Fibroblast of skin of left biceps (primary cell): ENCODE data around the gene ALPG.
"Not testable (repeated sequence)": the region's sequence is repeated elsewhere in the genome, so short reads cannot be mapped to it uniquely, and the experiment has no call there.

Experiments
- DNase-seq, 2 experiments: peaks; one replicate each; pipeline ENCODE4 v3.0.0-alpha.2; 2013; ENCODE audit warnings: low read depth in 2 of 2

The ALPG gene

DNA sequence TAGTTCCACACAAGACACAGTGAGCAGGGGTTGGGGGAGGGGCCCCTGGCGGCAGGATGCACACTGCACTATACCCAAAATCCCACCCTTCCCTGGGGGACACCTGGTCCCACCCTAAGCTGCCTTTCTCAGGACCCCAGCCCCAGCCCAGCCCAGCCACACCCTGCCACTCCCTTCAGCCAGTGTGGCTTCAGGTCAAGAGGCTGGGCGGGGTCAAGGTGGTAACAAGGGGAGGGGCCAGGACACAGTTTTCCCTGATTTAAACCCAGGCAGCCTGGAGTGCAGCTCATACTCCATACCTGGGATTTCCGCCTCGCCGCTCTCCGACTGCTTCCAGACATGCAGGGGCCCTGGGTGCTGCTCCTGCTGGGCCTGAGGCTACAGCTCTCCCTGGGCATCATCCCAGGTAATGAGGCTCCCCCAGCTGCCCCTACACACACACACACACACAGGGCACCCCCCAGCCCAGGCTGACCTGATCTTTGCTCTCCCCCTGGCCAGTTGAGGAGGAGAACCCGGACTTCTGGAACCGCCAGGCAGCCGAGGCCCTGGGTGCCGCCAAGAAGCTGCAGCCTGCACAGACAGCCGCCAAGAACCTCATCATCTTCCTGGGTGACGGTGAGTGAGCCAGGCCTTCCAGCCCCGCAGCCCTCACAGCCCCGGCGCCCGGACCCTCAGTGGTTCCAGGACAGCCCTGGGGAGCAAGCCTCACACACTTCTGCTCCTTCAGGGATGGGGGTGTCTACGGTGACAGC is at the start of gene ALPG:
ALPG (plus strand) TSS at position 289 of the 755 bp plus-strand sequence; CDS start at position 340, 51 bp downstream.
- no peak for DNase-seq

- no peak for DNase-seq
Measured at GRCh38 chr2:232361646-232362045, 45.0 kb upstream of the ALPG start.

GRCh38 chr2:232362174-232362900 is 44.3 kb upstream of the ALPG start:
- DNase-seq: no peak

DNA sequence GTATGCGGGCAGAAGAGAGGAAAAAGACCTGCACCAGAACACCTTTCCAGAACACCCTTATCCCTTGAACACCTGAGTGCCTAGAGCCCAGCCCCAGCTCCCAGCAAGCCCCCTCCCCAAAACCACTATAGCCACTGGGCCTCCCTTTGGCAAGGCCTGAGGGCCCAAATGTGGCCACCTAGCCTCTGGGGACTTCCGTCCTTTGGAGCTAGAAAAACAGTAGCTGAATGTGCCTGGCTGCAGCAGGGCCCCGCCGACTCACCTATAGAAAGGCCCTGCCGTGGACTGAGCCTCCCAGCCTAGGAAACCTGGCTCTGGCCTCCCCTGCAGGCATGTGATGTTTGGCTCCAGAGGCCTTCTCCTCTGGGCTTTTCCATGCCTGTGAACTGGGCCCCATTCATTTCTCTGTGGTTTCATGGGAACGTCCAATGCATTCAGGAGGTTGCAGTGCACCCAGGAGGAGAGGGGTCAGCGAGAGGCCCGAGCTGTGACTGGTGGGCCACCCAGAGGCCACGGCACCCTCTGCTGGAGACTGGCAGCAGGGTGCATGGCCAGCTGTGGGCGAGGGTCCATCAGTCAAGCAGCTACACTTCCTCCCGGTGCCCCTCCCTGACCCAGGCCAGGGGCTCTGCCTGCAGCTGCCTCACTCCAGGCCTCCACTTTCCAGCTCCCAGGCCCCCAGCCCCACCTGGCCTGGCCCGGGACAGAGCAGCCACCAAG is 43.4 kb upstream of the ALPG start:
- DNase-seq: not testable (repeated sequence)

- DNase-seq: no peak
Measured at GRCh38 chr2:232363784-232364615, 42.6 kb upstream of the ALPG start.

GRCh38 chr2:232364806-232365594 is 41.6 kb upstream of the ALPG start:
- DNase-seq: not testable (repeated sequence)

DNA sequence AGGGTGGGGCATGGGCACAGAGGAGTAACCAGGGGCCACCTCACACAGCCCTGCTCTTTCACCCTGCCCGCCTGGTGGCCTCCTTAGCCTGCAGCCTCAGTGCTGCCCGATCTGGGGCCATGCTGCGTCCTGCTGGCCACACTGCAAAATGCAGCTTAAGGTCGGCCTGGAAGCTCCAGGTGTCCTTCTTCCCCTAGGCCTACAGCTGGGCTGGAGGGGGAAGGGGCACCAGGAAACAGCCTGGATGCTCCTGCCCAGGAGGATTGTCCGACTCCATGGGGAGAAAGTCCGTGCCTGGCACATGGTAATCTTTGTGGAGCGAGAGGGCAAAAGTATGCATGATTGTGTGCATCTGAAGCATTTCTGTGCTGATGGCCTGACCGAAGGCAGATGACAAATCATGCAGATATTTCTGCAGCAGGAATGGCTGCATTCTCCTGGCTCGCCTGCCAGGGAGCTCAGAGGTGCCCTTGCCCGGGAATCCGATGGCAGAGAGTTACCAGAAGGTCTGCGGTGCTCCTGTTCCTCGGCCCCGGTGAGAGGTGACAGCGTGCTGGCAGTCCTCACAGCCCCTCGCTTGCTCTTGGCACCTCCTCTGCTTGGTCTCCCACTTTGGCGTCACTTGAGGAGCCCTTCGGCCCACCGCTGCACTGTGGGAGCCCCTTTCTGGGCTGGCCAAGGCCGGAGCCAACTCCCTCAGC is 40.9 kb upstream of the ALPG start:
- DNase-seq: no peak

DNA sequence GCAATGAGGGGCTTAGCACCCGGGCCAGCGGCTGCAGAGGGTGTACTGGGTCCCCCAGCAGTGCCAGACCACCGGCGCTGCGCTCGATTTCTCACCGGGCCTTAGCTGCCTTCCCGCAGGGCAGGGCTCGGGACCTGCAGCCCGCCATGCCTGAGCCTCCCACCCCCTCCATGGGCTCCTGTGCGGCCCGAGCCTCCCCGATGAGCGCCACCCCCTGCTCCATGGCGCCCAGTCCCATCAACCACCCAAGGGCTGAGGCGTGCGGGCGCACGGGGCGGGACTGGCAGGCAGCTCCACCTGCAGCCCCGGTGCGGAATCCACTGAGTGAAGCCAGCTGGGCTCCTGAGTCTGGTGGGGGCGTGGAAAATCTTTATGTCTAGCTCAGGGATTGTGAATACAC is 40.2 kb upstream of the ALPG start:
- not testable (repeated sequence) for DNase-seq

- DNase-seq: no peak
Measured at GRCh38 chr2:232367016-232367415, 39.6 kb upstream of the ALPG start.

DNA sequence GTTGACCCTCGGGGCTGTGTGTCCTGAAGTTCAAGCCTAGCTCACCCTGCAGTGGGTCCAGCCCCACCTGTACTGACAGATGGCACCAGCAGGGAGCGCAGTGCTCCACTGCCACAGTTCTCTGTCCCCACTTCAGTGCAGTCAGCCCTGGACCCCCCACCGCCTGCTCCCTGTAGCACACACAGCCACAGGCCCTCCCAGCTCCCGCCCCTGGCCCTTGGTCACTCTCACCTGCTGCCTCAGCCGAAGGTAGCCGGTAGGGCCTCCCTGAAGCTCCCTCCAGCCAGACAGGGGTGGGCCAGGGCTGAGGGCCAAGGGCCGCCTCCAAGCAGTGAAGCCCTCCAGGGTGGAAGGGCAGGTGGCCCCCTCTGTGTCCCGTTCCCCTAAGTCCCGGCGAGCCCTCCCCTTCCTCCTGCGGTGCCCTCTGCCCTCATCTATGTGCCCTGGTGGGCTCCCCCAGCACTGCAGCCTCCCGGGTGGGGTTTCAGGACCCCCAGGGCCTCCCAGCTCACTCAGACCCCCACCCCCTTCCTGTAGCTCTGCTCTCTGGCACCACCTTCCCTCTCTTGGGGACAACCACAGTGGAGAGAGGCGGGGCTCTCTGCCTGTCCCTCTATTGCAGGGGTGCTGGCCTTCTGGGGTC is 38.9 kb upstream of the ALPG start:
- no peak for DNase-seq

- DNase-seq: no peak
Measured at GRCh38 chr2:232368311-232368731, 38.3 kb upstream of the ALPG start.

DNA sequence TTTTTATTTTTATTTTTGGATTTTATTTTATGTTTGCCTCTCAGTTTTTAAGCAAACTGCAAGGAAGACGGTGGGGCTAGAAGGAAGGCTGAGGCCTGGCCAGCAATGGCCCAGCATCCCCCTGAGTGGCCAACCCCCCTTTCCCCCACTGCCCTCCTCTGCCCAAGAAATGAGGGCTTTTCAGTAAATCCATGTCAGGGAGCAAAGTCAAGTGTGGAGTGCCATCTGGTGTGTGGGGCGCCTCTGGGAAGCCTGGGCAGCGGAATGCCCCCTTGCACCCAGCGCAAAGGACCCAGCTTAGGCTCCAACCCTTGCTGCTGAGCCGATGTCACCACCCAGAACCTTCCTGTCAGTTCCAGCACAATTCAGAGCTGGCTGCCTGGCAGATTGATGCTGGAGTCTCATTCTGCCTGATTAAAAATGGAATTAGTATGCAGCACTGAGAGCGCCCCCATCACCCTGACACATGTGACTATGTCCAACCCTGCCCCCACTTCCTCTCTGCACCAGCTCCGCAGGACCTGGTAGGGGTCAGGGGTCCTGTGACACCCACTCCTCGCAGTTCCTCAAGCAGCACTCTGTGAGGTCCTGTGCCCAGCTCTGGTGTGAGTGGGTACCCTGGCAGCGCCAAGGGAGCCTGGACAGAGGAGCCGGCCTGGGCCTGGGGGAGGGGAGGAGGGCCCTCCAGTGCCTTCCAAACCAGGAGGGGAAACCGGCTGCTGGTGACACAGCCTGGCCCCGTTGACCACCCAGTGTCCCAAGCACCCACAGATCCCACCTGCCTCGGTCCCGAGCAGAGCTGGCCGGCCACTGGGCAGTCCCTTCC is 37.3 kb upstream of the ALPG start:
- no peak for DNase-seq

- not testable (repeated sequence) for DNase-seq
Measured at GRCh38 chr2:232370007-232370406, 36.6 kb upstream of the ALPG start.

GRCh38 chr2:232372231-232373208 is 34.1 kb upstream of the ALPG start:
- DNase-seq: no peak

DNA sequence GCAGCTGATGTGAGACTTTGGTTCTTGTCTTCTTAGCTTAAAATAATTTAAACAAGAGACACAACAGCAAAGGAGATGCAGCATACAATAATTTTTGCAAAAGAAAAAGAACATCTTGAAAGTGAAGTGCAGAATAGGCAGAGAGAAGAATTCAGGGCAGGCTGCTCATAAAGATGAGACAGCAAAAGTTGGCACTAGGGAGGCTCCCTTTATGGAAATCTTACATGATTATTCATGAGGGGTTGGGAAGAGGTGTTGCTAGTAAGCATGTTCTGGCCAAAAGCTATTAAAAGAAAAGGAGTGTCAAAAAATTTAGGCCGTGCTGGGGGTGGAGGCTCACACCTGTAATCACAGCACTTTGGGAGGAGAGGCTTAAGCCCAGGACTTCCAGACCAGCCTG is 32.3 kb upstream of the ALPG start:
- no peak for DNase-seq

GRCh38 chr2:232375164-232375563 is 31.5 kb upstream of the ALPG start:
- DNase-seq: no peak

DNA sequence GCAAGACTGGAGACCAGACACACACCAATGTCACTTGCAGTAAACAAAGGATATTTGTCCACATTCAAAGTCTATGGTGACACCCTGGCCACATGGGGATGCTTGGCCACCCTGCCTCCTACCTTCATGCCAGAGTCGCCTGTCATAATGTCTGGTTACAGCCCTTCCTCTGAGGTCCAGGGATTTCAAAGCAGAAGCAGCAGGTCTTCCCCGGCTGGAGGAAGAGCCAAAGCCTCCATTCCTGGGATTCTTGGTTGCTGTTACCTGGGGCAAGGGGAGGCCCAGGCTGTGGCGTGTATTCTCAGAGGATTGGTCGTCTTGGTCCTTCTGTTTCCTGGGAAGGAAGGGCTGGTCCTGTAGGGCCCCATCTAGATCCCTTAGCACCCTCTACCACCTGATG is 30.4 kb upstream of the ALPG start:
- DNase-seq: no peak

DNA sequence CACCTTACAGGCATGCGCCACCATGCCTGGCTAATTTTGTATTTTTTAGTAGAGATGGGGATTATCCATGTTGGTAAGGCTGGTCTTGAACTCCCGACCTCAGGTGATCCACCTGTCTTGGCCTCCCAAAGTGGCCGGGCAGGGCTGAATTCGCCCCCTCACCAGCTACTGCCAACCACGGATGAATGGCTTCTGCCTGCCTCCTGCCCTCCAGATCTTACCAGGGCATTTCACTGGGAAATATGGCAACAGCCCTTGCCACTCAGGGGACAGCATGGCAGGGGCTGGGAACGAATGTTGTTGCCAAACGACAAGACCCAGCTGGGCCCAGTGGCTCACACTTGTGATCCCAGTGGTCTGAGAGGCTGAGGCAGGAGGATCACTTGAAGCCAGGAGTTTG is 29.9 kb upstream of the ALPG start:
- no peak for DNase-seq
